Measurements from ENCODE around the gene CCN5. TPM values are rescaled to one million over a fixed set of nuclear protein-coding genes. Genes with fewer than 3 reads are reported as not detected.
A peak's percentile ranks its signal among the peaks of the same experiment; 100 is the strongest.

Gene CCN5
- total and polyA plus RNA-seq, 2 of the 8 experiments (the other 6 are each of a cell fraction or from before 2014, with no cell fraction given): not detected

GRCh38 chr20:44750081-44750805 is 35.1 kb downstream of the CCN5 start (continued):
- no peak for TF ChIP-seq KDM5A (IDR thresholded peaks at IDR 0.05; ENCODE audit: low read length)
- TF ChIP-seq SP1 (IDR thresholded peaks at IDR 0.05; ENCODE audit: low read depth, low read length): no peak
- 0 out of 2 replicates have a peak, but pooled peaks have one; percentile 10 for TF ChIP-seq E2F6 (IDR thresholded peaks at IDR 0.05)
- TF ChIP-seq NRF1 (IDR thresholded peaks at IDR 0.05; ENCODE audit: low read depth, low read length): no peak
- peak; percentile 29; the same call in 1 of the 2 replicates for TF ChIP-seq MAX (IDR thresholded peaks at IDR 0.05)
- no peak for TF ChIP-seq USF2 (IDR thresholded peaks at IDR 0.05; ENCODE audit: low read length)
- TF ChIP-seq RNF2 (IDR thresholded peaks at IDR 0.05; ENCODE audit: borderline replicate concordance, low read depth, low read length, missing control alignments, poor library complexity, severe bottlenecking): no peak
- no peak for TF ChIP-seq MAFK (IDR thresholded peaks at IDR 0.05; ENCODE audit: low read depth, low read length)
- peak; percentile 66 to 79 (median 77) for TF ChIP-seq CTCF (IDR thresholded peaks at IDR 0.05; ENCODE audit: control extremely low read depth in 1 of 3, insufficient read depth in 1 of 3, low read depth in 1 of 3, low read length in 3 of 3)
- no peak for TF ChIP-seq CREB1 (IDR thresholded peaks at IDR 0.05)
- no peak for TF ChIP-seq CTBP2 (IDR thresholded peaks at IDR 0.05; ENCODE audit: borderline replicate concordance, insufficient read depth, insufficient read length, low read length)
- no peak for TF ChIP-seq CBX8 (IDR thresholded peaks at IDR 0.05; ENCODE audit: borderline replicate concordance, low read depth, low read length)
- no peak for TF ChIP-seq CBX5 (IDR thresholded peaks at IDR 0.05; ENCODE audit: low read depth, low read length)

Measured in H1 (cell line).